K562 (cell line): ENCODE results near the gene CERS2. TPM values are rescaled to one million over a fixed set of nuclear protein-coding genes. Genes with fewer than 3 reads are reported as not detected.

Experiments used
- ARID3A ChIP-seq: IDR thresholded peaks from 2 replicates; pipeline ENCODE4 v1.6.1; 2012; ENCODE audit warnings: low read depth, low read length, improper control_type of control experiment, borderline replicate concordance
- MIER1 ChIP-seq: fragments of 450-650 bp; IDR thresholded peaks from 2 replicates; pipeline ENCODE4 v1.6.1; 2016; ENCODE audit warnings: antibody characterized with exemption, mild to moderate bottlenecking, low read depth
- MXD1 ChIP-seq: fragments of 250-450 bp; sonication (Bioruptor Pico); IDR thresholded peaks from 2 replicates; pipeline ENCODE4 v1.8.0; 2021; ENCODE audit warnings: borderline replicate concordance, mild to moderate bottlenecking, moderate library complexity; ENCODE audit not compliant: poor library complexity, severe bottlenecking
- RREB1 ChIP-seq: fragments of 250-450 bp; sonication (Bioruptor Pico); IDR thresholded peaks from 2 replicates; pipeline ENCODE4 v1.4.0; 2020
- SP2 ChIP-seq: IDR thresholded peaks from 2 replicates; pipeline ENCODE4 v1.6.1; 2011; ENCODE audit warnings: mild to moderate bottlenecking, low read depth, low read length, moderate library complexity; ENCODE audit not compliant: poor library complexity, severe bottlenecking; ENCODE audit errors: extremely low read depth
- SRSF7 ChIP-seq: fragments of 200-400 bp; formaldehyde crosslinking; optimal IDR thresholded peaks from 2 replicates; pipeline ENCODE3; 2017; ENCODE audit warnings: mild to moderate bottlenecking, low read depth, low read length
- TGIF2 ChIP-seq: sonication (generic); formaldehyde crosslinking; IDR thresholded peaks from 2 replicates; pipeline ENCODE4 v1.8.1; 2022; ENCODE audit warnings: mild to moderate bottlenecking, missing genetic modification reagents, moderate library complexity
- THAP12 ChIP-seq: fragments of 250-450 bp; sonication (Bioruptor Pico); IDR thresholded peaks from 2 replicates; pipeline ENCODE4 v1.9.0; 2021; ENCODE audit warnings: mild to moderate bottlenecking, inconsistent platforms
- ZMIZ1 ChIP-seq, 2 experiments: fragments of 150-350 bp in 1 of 2; IDR thresholded peaks; 2 replicates each; pipeline ENCODE4 v1.6.1; 2012 to 2016; ENCODE audit warnings: low read depth in 2 of 2, low read length in 2 of 2, mild to moderate bottlenecking in 1 of 2, moderate library complexity in 1 of 2
- ZNF174 ChIP-seq: fragments of 250-450 bp; sonication (Bioruptor Pico); IDR thresholded peaks from 2 replicates; pipeline ENCODE4 v1.4.0; 2020; ENCODE audit warnings: mild to moderate bottlenecking
- ZNF23 ChIP-seq: fragments of 250-450 bp; sonication (Bioruptor Pico); IDR thresholded peaks from 2 replicates; pipeline ENCODE4 v1.4.0; 2020; ENCODE audit warnings: mild to moderate bottlenecking
- polyA plus RNA-seq, 8 experiments: library from polyadenylated mRNA; depleted of rRNA in 4 of 8; stranded (reverse) in 5 of 8; unstranded in 3 of 8; fragments of >200 nt; fragmentation: Nextera tagmentation in 2 of 8; fragmentation: Illumina TruSeq in 1 of 8; extraction: Ambion mirVana in 2 of 8; extraction: Trizol in 1 of 8; gene quantifications; 2 replicates each; pipeline versions ENCODE4 v1.2.1 to v1.2.3, GENCODE V29; 2011 to 2014; ENCODE audit warnings: inconsistent platforms in 1 of 8, missing spikeins in 1 of 8
- total RNA-seq, 7 experiments: library from RNA; depleted of rRNA in 6 of 7; stranded (reverse); fragments of >200 nt in 6 of 7; fragmentation: Illumina TruSeq in 2 of 7; extraction: Trizol in 2 of 7; gene quantifications; 2 replicates each; pipeline versions ENCODE4 v1.2.1 to v1.2.3, GENCODE V29; 2011 to 2021; ENCODE audit warnings: low replicate concordance in 1 of 7

CERS2 gene
- total and polyA plus RNA-seq, 9 of the 15 experiments (the other 6 are each of a cell fraction or from before 2014, with no cell fraction given) = 23.4 to 295 (median 132) TPM

- TF ChIP-seq RREB1 (CRISPR knock-in tag) (peak; percentile 95), ARID3A (peak; percentile 34; the same call in 1 of the 2 replicates), ZNF174 (no peak), ZNF23 (CRISPR knock-in tag) (no peak), MIER1 (no peak), SP2 (no peak), TGIF2 (CRISPR knock-in tag) (no peak), THAP12 (peak; percentile 9; the same call in 1 of the 2 replicates), ZMIZ1 (IDR thresholded peaks at IDR 0.05; ENCODE audit: low read depth in 2 of 2, low read length in 2 of 2) (peak in 1 of 2 experiments; percentile 82; a peak in 1 of 4 replicates), SRSF7 (no peak), MXD1 (CRISPR knock-in tag) (no peak)
Observed at GRCh38 chr1:150976879-150977694, 2.5 kb upstream of the CERS2 start (continued).
